HG02678 (cell line): Measurements from ENCODE around the gene INPP5J.
"Not testable (repeated sequence)": the region's sequence is repeated elsewhere in the genome, so short reads cannot be mapped to it uniquely, and the experiment has no call there.

ENCODE experiments used
- ATAC-seq: cut with Tn5 transposase; IDR thresholded peaks from one replicate; pipeline ENCODE4 v1.9.1; 2021; ENCODE audit warnings: mild to moderate bottlenecking, moderate library complexity; ENCODE audit not compliant: unreplicated experiment

Gene INPP5J

GRCh38 chr22:31144223-31144622 lies 21.5 kb downstream of the INPP5J start:
- ATAC-seq = no peak

GRCh38 chr22:31148488-31148887 lies 25.7 kb downstream of the INPP5J start:
- ATAC-seq = no peak

DNA sequence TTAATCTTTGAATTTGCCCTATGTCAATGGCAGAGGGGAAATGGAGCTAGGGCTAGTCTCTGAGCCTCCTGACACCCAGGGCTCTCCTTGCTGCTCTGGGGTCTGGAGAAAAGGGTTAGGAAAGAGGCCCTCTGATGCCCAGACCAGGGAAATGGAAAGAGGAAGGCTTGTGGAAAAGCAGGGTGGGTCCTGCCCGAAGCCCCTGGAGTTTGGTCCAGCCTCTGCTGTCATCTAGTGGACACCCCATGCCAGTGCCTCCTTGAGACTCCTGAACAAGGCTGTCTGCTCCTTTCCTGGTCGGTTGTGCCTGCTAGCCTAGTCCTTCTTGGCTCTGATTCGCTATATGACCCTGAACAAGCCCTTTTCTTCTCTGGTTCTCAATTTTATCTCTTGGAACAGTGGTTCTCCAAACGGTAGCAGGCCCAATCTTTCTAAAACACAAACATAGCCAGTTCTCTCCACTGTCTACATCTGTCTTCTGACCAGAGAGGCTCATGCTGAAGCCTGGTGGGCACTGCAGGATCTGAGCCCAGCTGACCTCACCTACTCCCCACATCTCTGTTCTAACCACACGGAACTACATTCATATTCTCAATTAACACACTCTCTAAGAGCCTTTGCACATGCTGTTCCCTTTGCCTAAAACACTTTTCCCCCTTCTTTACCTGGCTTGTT lies 26.3 kb downstream of the INPP5J start:
- no peak for ATAC-seq

GRCh38 chr22:31150615-31151014 lies 27.8 kb downstream of the INPP5J start:
- ATAC-seq = no peak

DNA sequence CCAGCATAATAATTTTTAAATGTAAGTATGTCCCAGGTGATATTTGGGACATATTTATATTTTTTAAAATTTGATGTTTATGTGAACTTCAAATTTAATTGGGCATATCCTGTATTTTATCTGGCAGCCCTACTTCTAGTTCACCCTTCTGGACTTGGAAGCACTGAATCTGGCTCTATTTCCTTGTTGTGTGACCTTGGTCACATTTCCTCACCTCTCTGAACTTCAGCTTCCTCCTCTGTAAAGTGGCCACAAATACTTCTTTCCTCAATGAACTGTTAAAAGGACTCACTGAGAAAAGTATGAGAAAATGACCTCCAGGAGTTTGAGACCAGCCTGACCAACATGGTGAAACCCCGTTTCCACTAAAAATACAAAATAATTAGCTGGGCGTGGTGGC lies 29.1 kb downstream of the INPP5J start:
- ATAC-seq = no peak

GRCh38 chr22:31153357-31153756 lies 30.6 kb downstream of the INPP5J start:
- no peak for ATAC-seq

GRCh38 chr22:31154975-31155374 lies 32.2 kb downstream of the INPP5J start:
- no peak for ATAC-seq

GRCh38 chr22:31155422-31155821 lies 32.7 kb downstream of the INPP5J start:
- no peak for ATAC-seq

GRCh38 chr22:31160328-31160978 lies 37.7 kb downstream of the INPP5J start:
- ATAC-seq = peak; percentile 13

- no peak for ATAC-seq
Observed at GRCh38 chr22:31161386-31161785, 38.6 kb downstream of the INPP5J start.

GRCh38 chr22:31162015-31162765 lies 39.4 kb downstream of the INPP5J start:
- no peak for ATAC-seq

DNA sequence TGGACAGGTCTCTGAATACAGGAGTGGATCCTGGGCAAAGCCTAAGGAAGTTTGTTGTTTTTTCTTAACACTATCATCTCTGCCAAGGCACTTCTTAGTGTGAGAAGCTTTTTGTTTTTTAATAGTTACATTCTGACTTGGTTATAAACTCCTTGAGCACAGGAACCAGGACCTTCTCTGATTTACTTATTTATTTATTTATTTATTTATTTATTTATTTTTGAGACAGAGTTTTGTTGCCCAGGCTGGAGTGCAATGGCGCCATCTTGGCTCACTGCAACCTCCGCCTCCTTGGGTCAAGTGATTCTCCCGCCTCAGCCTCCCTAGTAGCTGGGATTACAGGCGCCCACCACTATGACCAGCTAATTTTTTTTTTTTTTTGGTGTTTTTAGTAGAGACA lies 48.2 kb downstream of the INPP5J start:
- ATAC-seq = no peak

GRCh38 chr22:31171734-31172133 lies 49.0 kb downstream of the INPP5J start:
- ATAC-seq = not testable (repeated sequence)

DNA sequence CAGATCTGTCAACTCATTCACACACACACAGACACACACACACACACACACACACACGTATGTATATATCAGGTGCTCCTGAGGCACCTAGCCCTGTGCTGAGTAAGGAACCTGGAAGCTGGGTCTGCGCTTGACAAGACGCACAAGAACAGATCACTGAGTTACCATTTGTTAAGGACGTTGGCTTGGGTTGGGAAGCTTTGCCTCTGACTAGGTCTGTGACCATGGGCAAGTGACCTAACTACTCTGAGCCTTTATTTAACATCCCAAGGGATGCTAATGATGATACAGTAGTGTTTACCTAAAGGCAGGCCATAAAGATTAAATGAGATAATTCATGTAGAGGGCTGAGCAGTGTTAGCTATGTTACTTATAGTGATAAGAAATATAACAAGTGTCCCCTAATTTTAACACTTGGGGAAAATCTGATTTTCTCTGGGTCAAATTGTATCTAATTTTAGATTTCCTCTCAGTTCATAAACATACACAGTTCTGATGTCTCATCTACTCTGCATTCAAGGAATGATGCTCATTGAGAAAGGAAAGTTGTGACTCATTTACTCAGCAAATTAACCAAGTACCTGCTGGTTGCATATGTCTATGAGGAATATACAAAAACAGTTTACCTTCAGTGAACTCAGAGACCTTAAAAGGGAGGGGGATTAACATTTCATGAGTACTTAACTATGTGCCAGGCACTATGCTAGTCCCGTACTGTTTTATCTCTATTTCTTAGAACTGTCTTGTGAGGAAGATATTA lies 50.8 kb downstream of the INPP5J start:
- ATAC-seq = no peak

DNA sequence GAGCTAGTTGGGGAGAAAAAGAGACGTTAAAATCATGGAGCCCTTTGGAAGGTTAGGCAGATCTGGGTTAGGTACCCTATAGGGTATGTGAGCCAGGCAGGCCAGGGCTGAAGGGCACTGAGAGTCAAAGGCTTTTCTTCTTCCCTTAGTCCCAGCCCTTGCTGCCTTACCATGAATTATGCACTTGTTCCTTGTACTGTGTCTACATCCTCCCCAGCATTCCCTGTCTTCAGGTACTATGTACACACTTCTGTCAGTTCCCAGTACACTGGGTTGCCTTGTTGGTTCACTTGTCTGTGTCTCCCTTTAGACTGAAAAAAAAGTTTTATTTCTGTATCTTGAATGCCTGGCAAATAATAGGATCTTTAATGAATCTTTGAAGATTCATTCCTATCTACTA lies 54.2 kb downstream of the INPP5J start:
- ATAC-seq = no peak

- ATAC-seq = no peak
Observed at GRCh38 chr22:31177420-31178162, 54.8 kb downstream of the INPP5J start.

DNA sequence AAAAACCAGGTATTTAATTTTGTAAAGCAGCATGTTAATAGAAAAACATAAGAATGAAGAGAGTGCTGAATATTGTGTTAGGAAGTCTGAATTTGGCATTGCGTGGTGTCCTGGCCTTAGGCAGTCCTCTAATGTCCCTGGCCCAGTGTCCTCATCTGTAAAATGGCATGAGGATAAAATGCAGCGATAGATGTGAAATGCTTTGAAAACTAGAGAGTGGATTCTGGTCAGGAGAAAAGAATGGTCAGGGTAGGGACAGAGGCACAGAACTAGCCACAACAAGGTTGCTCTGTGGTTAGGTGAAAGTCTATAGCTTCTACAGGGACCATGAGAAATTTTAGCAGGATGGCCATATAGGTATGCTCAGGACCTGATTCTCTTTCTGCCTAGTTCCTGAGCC lies 56.1 kb downstream of the INPP5J start:
- ATAC-seq = no peak

- ATAC-seq = no peak
Observed at GRCh38 chr22:31179345-31179744, 56.6 kb downstream of the INPP5J start.

DNA sequence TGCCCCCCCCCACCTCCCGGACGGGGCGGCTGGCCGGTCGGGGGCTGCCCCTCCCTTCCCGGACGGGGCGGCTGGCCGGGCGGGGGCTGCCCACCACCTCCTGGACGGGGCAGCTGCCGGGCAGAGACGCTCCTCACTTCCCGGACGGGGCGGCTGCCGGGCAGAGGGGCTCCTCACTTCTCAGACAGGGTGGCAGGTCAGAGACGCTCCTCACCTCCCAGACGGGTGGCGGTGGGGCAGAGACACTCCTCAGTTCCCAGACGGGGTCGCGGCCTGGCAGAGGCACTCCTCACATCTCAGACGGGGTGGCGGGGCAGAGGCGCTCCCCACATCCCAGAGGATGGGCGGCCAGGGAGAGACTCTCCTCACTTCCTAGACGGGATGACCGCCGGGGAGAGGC lies 61.2 kb downstream of the INPP5J start:
- no peak for ATAC-seq
